ENCODE data around the gene XYLT2. TPM values are rescaled to one million over a fixed set of nuclear protein-coding genes. Genes with fewer than 3 reads are reported as not detected.

Gene XYLT2
- total and polyA plus RNA-seq, 2 of the 13 experiments (the other 11 are each of a cell fraction or from before 2014, with no cell fraction given), result 17.0 to 22.1 TPM

- TF ChIP-seq, protein P1, sequence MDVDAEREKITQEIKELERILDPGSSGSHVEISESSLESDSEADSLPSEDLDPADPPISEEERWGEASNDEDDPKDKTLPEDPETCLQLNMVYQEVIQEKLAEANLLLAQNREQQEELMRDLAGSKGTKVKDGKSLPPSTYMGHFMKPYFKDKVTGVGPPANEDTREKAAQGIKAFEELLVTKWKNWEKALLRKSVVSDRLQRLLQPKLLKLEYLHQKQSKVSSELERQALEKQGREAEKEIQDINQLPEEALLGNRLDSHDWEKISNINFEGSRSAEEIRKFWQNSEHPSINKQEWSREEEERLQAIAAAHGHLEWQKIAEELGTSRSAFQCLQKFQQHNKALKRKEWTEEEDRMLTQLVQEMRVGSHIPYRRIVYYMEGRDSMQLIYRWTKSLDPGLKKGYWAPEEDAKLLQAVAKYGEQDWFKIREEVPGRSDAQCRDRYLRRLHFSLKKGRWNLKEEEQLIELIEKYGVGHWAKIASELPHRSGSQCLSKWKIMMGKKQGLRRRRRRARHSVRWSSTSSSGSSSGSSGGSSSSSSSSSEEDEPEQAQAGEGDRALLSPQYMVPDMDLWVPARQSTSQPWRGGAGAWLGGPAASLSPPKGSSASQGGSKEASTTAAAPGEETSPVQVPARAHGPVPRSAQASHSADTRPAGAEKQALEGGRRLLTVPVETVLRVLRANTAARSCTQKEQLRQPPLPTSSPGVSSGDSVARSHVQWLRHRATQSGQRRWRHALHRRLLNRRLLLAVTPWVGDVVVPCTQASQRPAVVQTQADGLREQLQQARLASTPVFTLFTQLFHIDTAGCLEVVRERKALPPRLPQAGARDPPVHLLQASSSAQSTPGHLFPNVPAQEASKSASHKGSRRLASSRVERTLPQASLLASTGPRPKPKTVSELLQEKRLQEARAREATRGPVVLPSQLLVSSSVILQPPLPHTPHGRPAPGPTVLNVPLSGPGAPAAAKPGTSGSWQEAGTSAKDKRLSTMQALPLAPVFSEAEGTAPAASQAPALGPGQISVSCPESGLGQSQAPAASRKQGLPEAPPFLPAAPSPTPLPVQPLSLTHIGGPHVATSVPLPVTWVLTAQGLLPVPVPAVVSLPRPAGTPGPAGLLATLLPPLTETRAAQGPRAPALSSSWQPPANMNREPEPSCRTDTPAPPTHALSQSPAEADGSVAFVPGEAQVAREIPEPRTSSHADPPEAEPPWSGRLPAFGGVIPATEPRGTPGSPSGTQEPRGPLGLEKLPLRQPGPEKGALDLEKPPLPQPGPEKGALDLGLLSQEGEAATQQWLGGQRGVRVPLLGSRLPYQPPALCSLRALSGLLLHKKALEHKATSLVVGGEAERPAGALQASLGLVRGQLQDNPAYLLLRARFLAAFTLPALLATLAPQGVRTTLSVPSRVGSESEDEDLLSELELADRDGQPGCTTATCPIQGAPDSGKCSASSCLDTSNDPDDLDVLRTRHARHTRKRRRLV (CRISPR knock-in tag; IDR thresholded peaks at IDR 0.05), result no peak
- TF ChIP-seq ZFY (CRISPR knock-in tag; IDR thresholded peaks at IDR 0.05) (no peak), SIX4 (CRISPR knock-in tag; IDR thresholded peaks at IDR 0.05) (no peak), CREM (IDR thresholded peaks at IDR 0.05) (no peak), CREM (CRISPR knock-in tag; IDR thresholded peaks at IDR 0.05) (no peak), ZNF83 (CRISPR knock-in tag; IDR thresholded peaks at IDR 0.05; ENCODE audit: borderline replicate concordance) (no peak), MATR3 (CRISPR knock-in tag; IDR thresholded peaks at IDR 0.05) (no peak), ZNF441 (CRISPR knock-in tag; IDR thresholded peaks at IDR 0.05; ENCODE audit: borderline replicate concordance) (no peak), KMT2A (CRISPR knock-in tag; IDR thresholded peaks at IDR 0.05) (0 out of 2 replicates have a peak, but pooled peaks have one; percentile 13), ZNF235 (CRISPR knock-in tag; IDR thresholded peaks at IDR 0.05; ENCODE audit: borderline replicate concordance) (no peak), ZNF512B (CRISPR knock-in tag; IDR thresholded peaks at IDR 0.05; ENCODE audit: borderline replicate concordance) (no peak), GFI1 (CRISPR knock-in tag; IDR thresholded peaks at IDR 0.05; ENCODE audit: borderline replicate concordance) (no peak), ZNF580 (CRISPR knock-in tag; IDR thresholded peaks at IDR 0.05; ENCODE audit: borderline replicate concordance, low read depth) (peak; percentile 35; the same call in 1 of the 2 replicates), ZNF781 (CRISPR knock-in tag; IDR thresholded peaks at IDR 0.05; ENCODE audit: borderline replicate concordance, not compliant biosample characterization) (no peak)
- TF ChIP-seq, protein P2, sequence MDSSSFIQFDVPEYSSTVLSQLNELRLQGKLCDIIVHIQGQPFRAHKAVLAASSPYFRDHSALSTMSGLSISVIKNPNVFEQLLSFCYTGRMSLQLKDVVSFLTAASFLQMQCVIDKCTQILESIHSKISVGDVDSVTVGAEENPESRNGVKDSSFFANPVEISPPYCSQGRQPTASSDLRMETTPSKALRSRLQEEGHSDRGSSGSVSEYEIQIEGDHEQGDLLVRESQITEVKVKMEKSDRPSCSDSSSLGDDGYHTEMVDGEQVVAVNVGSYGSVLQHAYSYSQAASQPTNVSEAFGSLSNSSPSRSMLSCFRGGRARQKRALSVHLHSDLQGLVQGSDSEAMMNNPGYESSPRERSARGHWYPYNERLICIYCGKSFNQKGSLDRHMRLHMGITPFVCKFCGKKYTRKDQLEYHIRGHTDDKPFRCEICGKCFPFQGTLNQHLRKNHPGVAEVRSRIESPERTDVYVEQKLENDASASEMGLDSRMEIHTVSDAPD (CRISPR knock-in tag; IDR thresholded peaks at IDR 0.05), result no peak
- TF ChIP-seq, protein P3, sequence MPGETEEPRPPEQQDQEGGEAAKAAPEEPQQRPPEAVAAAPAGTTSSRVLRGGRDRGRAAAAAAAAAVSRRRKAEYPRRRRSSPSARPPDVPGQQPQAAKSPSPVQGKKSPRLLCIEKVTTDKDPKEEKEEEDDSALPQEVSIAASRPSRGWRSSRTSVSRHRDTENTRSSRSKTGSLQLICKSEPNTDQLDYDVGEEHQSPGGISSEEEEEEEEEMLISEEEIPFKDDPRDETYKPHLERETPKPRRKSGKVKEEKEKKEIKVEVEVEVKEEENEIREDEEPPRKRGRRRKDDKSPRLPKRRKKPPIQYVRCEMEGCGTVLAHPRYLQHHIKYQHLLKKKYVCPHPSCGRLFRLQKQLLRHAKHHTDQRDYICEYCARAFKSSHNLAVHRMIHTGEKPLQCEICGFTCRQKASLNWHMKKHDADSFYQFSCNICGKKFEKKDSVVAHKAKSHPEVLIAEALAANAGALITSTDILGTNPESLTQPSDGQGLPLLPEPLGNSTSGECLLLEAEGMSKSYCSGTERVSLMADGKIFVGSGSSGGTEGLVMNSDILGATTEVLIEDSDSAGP (CRISPR knock-in tag; IDR thresholded peaks at IDR 0.05; ENCODE audit: borderline replicate concordance), result no peak
These were observed 15.9 kb downstream of the XYLT2 start (continued) for GRCh38 chr17:50361561-50362480.

All from HepG2 (cell line).